ENCODE results near the gene MTURN.

The MTURN gene

DNA sequence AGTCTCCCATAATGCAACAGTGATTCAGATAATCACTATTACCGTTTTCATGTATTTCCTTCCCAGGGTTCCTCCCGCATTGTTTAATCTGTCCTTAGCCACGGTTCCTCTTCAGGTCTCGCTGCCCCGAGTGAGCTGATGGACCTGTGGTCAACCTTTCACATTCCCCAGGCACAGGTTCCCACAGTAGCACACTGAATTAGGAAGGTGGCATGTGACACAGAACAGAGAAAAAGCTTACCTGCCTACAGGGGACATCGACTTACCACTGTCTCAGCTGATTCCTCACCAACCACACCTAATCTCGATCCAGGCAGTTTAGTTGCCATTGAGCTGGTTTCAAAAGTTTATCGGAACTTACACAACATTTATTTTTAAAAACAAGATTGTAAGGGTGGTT lies 72.2 kb downstream of the MTURN start:
- DNase-seq (ENCODE audit: low read depth in 2 of 2) = no peak

DNA sequence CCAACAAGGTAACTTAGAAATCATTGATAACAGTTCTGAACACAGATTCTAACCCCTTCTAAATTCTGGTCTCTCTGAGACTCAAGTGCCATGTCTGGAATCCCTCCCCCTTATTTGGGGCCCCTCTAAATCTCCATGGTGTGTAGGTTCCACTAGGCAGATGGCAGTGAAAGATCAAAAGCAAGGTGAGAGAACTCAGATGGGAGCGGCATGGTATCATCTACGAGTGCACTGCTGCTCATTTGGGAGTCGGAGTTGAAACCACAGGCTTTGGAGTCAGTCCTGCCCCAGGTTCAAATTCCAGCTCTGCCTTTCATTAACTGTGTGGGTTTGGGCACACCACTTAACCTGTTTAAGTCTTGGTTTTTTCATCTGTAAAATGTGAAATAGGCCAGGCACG lies 72.6 kb downstream of the MTURN start:
- no peak for DNase-seq (ENCODE audit: low read depth in 2 of 2)

DNA sequence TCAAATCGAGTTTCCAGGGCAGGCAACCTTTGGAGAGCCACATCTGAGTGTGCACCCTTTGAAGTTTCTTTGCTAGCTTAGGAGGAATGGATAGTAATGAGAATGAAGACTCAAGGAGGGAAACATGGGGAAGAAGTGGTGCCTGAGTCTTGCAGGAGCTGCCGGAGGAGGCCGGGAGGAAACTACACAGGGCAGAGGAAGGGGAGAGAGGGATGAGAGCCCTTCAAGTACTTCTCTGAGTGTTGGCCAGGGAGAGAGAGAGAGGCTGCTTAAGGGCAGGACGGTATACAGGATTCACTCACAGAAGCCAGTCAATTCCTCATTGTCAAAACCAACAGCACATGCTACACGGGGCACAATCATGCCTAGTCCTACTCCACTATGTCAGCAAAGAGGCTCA lies 75.2 kb downstream of the MTURN start:
- DNase-seq (ENCODE audit: low read depth in 2 of 2) = no peak

All from stimulated activated CD4-positive, alpha-beta T cell treated with anti-CD3 and anti-CD28 coated beads, Interleukin-1b, Interleukin-23, amount 100 ng/mL, for 4 hours (primary cell).